ENCODE measurements around the gene POMT1.
A peak's percentile ranks its signal among the peaks of the same experiment; 100 is the strongest.
"Not testable (repeated sequence)": the region's sequence is repeated elsewhere in the genome, so short reads cannot be mapped to it uniquely, and the experiment has no call there.

Gene POMT1

GRCh38 chr9:131496844-131497405 lies 5.8 kb upstream of the POMT1 start:
- Mint-ChIP-seq H3K4me1 (ENCODE audit: low read depth) (peaks cover 4% of the 10 kb centered on the region), H3K4me3 (no peak overlapping the region), H3K9me3 (no peaks in the 10 kb centered on the region), H3K36me3 (ENCODE audit: low read depth) (peaks cover 80% of the 10 kb centered on the region), H3K27ac (no peak overlapping the region), H3K27me3 (no peaks in the 10 kb centered on the region)
- intact Hi-C loops (cut with micrococcal nuclease), result no loop called here

GRCh38 chr9:131499254-131499767 lies 3.4 kb upstream of the POMT1 start:
- intact Hi-C loops (cut with micrococcal nuclease), result no loop called here
- Mint-ChIP-seq H3K9me3 (no peaks in the 10 kb centered on the region), H3K4me1 (ENCODE audit: low read depth) (peaks cover 21% of the 10 kb centered on the region), H3K4me3 (no peak overlapping the region), H3K27me3 (peaks cover 12% of the 10 kb centered on the region), H3K27ac (no peak overlapping the region), H3K36me3 (ENCODE audit: low read depth) (peaks cover 67% of the 10 kb centered on the region)

- intact Hi-C loops (cut with micrococcal nuclease), result loop anchor here (5.0 kb wide), 1 partner anchor 247 kb away; no protein-coding TSS in a partner anchor
- Mint-ChIP-seq H3K27me3 (peaks cover 19% of the 10 kb centered on the region), H3K9me3 (no peaks in the 10 kb centered on the region), H3K27ac (no peak overlapping the region), H3K36me3 (ENCODE audit: low read depth) (peaks cover 56% of the 10 kb centered on the region), H3K4me3 (no peak overlapping the region), H3K4me1 (ENCODE audit: low read depth) (peaks cover 27% of the 10 kb centered on the region)
These were observed 2.3 kb upstream of the POMT1 start for GRCh38 chr9:131500377-131500776.

GRCh38 chr9:131500939-131501541 lies 1.7 kb upstream of the POMT1 start:
- intact Hi-C loops (cut with micrococcal nuclease), result loop anchor here (5.0 kb wide), 1 partner anchor 246 kb away; no protein-coding TSS in a partner anchor

GRCh38 chr9:131503626-131504465 lies 1.1 kb downstream of the POMT1 start:
- peak overlapping the region; percentile 89 for H3K4me3 Mint-ChIP-seq
- intact Hi-C loops (cut with micrococcal nuclease), result loop anchor here (1.0 to 5.0 kb wide), 2 partner anchors 24 to 243 kb away; no protein-coding TSS in a partner anchor
- H3K4me1 Mint-ChIP-seq (ENCODE audit: low read depth), result peaks cover 27% of the 10 kb centered on the region
- H3K27me3 Mint-ChIP-seq, result peaks cover 19% of the 10 kb centered on the region
- H3K36me3 Mint-ChIP-seq (ENCODE audit: low read depth), result peaks cover 39% of the 10 kb centered on the region
- peak overlapping the region; percentile 86 for H3K27ac Mint-ChIP-seq
- H3K9me3 Mint-ChIP-seq, result no peaks in the 10 kb centered on the region

More at GRCh38 chr9:131500939-131501541, 1.7 kb upstream of the POMT1 start:
- H3K4me1 Mint-ChIP-seq (ENCODE audit: low read depth), result peaks cover 27% of the 10 kb centered on the region
- H3K36me3 Mint-ChIP-seq (ENCODE audit: low read depth), result peaks cover 49% of the 10 kb centered on the region
- peaks cover 19% of the 10 kb centered on the region for H3K27me3 Mint-ChIP-seq
- no peak overlapping the region for H3K4me3 Mint-ChIP-seq
- H3K9me3 Mint-ChIP-seq, result no peaks in the 10 kb centered on the region
- no peak overlapping the region for H3K27ac Mint-ChIP-seq

GRCh38 chr9:131505012-131505411 lies 2.3 kb downstream of the POMT1 start:
- peaks cover 31% of the 10 kb centered on the region for H3K36me3 Mint-ChIP-seq (ENCODE audit: low read depth)
- no peak overlapping the region for H3K4me3 Mint-ChIP-seq
- no peaks in the 10 kb centered on the region for H3K9me3 Mint-ChIP-seq
- H3K27me3 Mint-ChIP-seq, result peaks cover 19% of the 10 kb centered on the region
- intact Hi-C loops (cut with micrococcal nuclease), result no loop called here
- H3K27ac Mint-ChIP-seq, result no peak overlapping the region
- H3K4me1 Mint-ChIP-seq (ENCODE audit: low read depth), result peaks cover 27% of the 10 kb centered on the region

GRCh38 chr9:131511416-131511815 lies 8.7 kb downstream of the POMT1 start:
- peaks cover 18% of the 10 kb centered on the region for H3K36me3 Mint-ChIP-seq (ENCODE audit: low read depth)
- no peak overlapping the region for H3K27ac Mint-ChIP-seq
- H3K4me1 Mint-ChIP-seq (ENCODE audit: low read depth), result peaks cover 17% of the 10 kb centered on the region
- no peak overlapping the region for H3K4me3 Mint-ChIP-seq
- intact Hi-C loops (cut with micrococcal nuclease), result no loop called here
- H3K27me3 Mint-ChIP-seq, result no peaks in the 10 kb centered on the region
- peaks cover 12% of the 10 kb centered on the region for H3K9me3 Mint-ChIP-seq

- Mint-ChIP-seq H3K27me3 (no peaks in the 10 kb centered on the region), H3K27ac (no peak overlapping the region), H3K9me3 (peaks cover 12% of the 10 kb centered on the region), H3K36me3 (ENCODE audit: low read depth) (peaks cover 13% of the 10 kb centered on the region), H3K4me1 (ENCODE audit: low read depth) (peaks cover 17% of the 10 kb centered on the region), H3K4me3 (no peak overlapping the region)
- intact Hi-C loops (cut with micrococcal nuclease), result no loop called here
These were observed 9.2 kb downstream of the POMT1 start for GRCh38 chr9:131511880-131512279.

- H3K27me3 Mint-ChIP-seq, result no peaks in the 10 kb centered on the region
- H3K36me3 Mint-ChIP-seq (ENCODE audit: low read depth), result peaks cover 6% of the 10 kb centered on the region
- intact Hi-C loops (cut with micrococcal nuclease), result no loop called here
- no peak overlapping the region for H3K4me3 Mint-ChIP-seq
- H3K27ac Mint-ChIP-seq, result no peak overlapping the region
- peaks cover 17% of the 10 kb centered on the region for H3K4me1 Mint-ChIP-seq (ENCODE audit: low read depth)
- peaks cover 12% of the 10 kb centered on the region for H3K9me3 Mint-ChIP-seq
These were observed 10.5 kb downstream of the POMT1 start for GRCh38 chr9:131513177-131513576.

- H3K4me3 Mint-ChIP-seq; intact Hi-C loops (cut with micrococcal nuclease); H3K36me3 Mint-ChIP-seq (ENCODE audit: low read depth); H3K27me3 Mint-ChIP-seq; H3K27ac Mint-ChIP-seq: not testable (repeated sequence)
- Mint-ChIP-seq H3K4me1 (ENCODE audit: low read depth) (peaks cover 17% of the 10 kb centered on the region), H3K9me3 (peaks cover 12% of the 10 kb centered on the region)
These were observed 12.9 kb downstream of the POMT1 start for GRCh38 chr9:131515559-131516031.

GRCh38 chr9:131516100-131516499 lies 13.4 kb downstream of the POMT1 start:
- peaks cover 12% of the 10 kb centered on the region for H3K9me3 Mint-ChIP-seq
- intact Hi-C loops (cut with micrococcal nuclease), result no loop called here
- H3K4me3 Mint-ChIP-seq, result no peak overlapping the region
- H3K27me3 Mint-ChIP-seq, result no peaks in the 10 kb centered on the region
- H3K4me1 Mint-ChIP-seq (ENCODE audit: low read depth), result peaks cover 14% of the 10 kb centered on the region
- H3K36me3 Mint-ChIP-seq (ENCODE audit: low read depth), result no peaks in the 10 kb centered on the region
- H3K27ac Mint-ChIP-seq, result no peak overlapping the region

GRCh38 chr9:131516930-131517329 lies 14.2 kb downstream of the POMT1 start:
- intact Hi-C loops (cut with micrococcal nuclease), result no loop called here
- no peak overlapping the region for H3K4me3 Mint-ChIP-seq
- peaks cover 6% of the 10 kb centered on the region for H3K4me1 Mint-ChIP-seq (ENCODE audit: low read depth)
- no peaks in the 10 kb centered on the region for H3K27me3 Mint-ChIP-seq
- H3K9me3 Mint-ChIP-seq, result peaks cover 12% of the 10 kb centered on the region
- no peak overlapping the region for H3K27ac Mint-ChIP-seq
- no peaks in the 10 kb centered on the region for H3K36me3 Mint-ChIP-seq (ENCODE audit: low read depth)

GRCh38 chr9:131517761-131518190 lies 15.1 kb downstream of the POMT1 start:
- Mint-ChIP-seq H3K4me3 (no peak overlapping the region), H3K27me3 (no peaks in the 10 kb centered on the region), H3K27ac (no peak overlapping the region), H3K4me1 (ENCODE audit: low read depth) (peaks cover 6% of the 10 kb centered on the region), H3K36me3 (ENCODE audit: low read depth) (no peaks in the 10 kb centered on the region), H3K9me3 (peaks cover 12% of the 10 kb centered on the region)
- intact Hi-C loops (cut with micrococcal nuclease), result no loop called here

- Mint-ChIP-seq H3K4me3 (no peak overlapping the region), H3K36me3 (ENCODE audit: low read depth) (no peaks in the 10 kb centered on the region), H3K4me1 (ENCODE audit: low read depth) (peaks cover 6% of the 10 kb centered on the region), H3K27ac (no peak overlapping the region), H3K27me3 (no peaks in the 10 kb centered on the region), H3K9me3 (peaks cover 9% of the 10 kb centered on the region)
- intact Hi-C loops (cut with micrococcal nuclease), result no loop called here
These were observed 15.8 kb downstream of the POMT1 start for GRCh38 chr9:131518553-131518952.

Data from dendritic cell treated with granulocyte-macrophage colony-stimulating factor and Interleukin-4, amounts not matched to agents 40 ng/mL and 50 ng/mL, for 4 days (primary cell).